NCI-H82 treated with DMSO at 0.1 percent for 48 hours (cell line): ENCODE measurements around the gene MTA3.
A peak's percentile ranks its signal among the peaks of the same experiment; 100 is the strongest.

Experiments
- DNase-seq: peaks from one replicate; lab custom pipeline; 2025; ENCODE audit not compliant: unreplicated experiment; lab: John Stamatoyannopoulos, UW

Gene MTA3

DNA sequence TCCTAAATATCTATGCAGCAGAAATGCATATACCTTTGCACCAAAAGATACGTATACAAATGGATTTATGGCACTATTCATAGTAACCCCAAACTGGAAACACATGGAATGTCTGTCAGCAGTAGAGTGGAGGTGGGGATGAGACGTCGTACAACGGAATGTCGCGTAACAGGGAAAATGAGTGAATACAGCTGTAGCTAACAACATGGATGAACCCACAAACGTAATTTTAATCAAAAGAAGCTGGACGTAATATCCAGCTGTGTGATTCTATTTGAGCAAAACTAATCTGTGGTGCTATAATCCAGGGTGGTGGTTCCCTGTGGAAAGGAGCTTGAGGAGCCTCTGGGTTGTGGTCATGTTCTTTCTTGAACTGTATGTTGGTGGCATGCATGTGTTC is 89.9 kb downstream of the MTA3 start:
- no peak for DNase-seq

DNA sequence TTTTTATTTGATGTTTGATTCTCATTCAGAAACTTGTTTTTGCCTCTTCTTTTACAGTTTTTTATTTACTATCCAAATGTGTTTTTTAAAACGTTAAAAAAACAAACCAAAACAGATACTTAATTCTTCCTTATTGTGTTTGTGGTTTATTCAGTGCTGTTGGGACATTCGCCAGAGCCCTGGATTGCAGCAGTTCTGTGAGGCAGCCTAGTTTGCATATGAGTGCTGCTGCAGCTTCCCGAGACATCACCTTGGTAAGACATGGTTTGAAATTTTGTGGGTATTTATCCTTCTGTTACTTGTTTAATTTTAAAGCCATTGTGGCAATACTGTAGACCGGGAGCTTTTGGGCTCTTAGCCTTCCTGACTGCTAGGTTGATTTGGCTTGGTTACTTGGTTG is 91.2 kb downstream of the MTA3 start:
- no peak for DNase-seq

DNA sequence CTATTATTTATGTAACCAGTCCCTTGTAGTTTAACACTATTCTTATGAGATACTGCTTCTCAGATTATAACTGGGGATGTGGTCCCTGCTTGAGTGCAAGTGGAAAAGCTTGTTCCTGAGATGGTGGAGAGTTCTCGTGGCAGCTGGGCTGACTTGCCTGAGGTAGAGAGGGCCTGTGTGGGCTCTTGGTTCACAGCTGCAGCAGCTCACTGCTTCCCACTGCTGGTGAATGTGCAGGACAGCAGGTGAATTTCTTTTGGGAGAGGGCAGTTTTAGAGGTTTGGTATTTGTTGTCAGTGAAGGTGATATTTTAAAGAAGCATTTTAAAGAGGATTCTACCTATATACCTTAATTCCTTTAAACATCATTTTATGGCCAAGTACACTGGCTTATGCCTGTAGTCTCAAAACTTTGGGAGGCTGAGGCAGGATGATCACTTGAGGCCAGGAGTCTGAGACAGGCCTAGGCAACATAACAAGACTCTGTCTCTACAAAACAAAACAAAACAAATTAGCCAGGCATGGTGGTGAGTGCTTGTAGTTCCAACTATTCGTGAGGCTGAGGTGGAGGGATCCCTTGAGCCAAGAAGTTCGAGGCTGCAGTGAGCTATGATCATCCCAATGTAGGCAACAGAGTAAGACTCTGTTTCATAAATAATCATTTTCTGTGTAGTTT is 94.8 kb downstream of the MTA3 start:
- DNase-seq = peak; percentile 57

DNA sequence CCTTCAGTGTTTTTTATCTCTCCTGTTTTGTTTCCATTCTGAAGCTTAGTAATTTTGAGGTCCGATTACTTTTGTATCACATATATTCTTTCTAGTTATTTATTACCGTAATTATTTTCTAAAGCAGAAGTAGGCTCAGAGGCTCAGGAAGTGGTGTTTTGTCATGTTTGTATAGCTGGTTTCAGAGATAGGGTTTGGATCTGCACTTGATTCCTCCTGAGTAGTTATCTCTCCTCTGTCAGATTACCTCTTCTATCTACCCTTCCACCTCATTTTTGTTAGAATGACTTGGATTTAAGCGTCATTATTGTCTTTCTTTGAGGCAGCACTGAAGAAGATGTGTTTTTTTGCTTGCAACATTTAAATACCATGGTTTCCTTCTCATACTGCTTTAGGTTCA is 95.4 kb downstream of the MTA3 start:
- no peak for DNase-seq

DNA sequence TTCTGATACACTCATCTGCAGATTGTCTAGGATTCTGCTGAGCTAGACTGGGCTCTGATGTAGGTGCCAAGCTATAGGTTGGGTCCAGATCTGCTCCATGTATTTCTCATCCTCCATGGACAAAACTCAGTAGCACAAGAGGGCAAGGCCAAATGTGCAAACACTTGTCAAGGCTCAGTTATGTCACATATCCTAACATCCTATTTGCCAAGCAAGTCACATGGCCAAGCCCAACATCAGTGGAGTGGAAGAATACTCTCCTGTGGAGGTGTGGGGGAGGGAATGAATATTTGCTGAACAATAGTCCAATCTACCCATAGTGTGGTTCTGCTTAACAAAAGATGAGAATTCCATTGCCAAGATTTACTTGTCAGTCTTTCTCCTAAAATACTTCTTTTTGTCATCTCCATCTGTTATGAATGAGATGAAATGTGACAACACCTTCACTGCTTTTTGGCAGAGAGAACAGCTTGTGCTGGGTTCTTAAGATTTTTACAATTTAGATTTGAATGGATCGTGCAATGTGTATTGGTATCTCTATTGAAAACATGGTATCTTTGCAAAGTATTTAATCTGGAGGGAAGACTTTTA is 105.7 kb downstream of the MTA3 start:
- DNase-seq = no peak

DNA sequence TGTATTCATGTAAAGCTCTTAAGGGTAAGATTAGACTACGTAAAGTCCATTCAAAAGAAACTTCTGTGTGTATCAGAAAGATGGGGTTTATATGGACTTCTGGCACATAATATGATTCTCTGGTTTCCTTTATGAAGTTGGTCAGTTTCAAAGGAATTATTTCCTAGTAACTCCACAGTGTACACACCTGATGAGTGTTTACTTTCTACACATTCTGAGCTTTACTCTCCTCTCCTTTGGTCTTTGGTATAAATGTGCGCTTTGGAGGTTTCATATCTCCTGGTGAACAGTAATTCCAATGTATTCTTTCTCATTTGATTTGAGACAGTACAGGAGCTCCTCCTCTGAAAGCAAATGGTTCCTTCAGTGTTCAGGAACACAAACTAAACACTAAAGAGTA is 107.4 kb downstream of the MTA3 start:
- no peak for DNase-seq

DNA sequence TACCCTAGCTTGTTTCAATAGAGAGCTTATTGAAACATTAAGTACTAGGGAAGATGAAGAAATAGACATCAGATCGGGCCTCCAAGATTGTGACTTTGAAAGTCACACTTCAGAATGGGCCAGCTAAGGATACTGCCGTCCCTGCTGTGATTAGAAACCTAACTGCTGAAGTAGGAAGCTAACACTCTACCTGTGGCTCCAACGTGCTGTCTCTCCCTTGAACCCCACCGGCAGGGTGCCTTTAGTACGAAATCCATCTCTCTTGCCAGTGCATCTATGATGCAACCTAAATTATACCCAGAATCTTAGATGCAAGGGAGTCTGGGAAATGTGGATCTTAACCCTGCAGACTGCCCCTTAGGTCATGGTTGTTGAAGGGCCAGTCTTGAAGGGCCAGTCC is 116.9 kb downstream of the MTA3 start:
- no peak for DNase-seq

DNA sequence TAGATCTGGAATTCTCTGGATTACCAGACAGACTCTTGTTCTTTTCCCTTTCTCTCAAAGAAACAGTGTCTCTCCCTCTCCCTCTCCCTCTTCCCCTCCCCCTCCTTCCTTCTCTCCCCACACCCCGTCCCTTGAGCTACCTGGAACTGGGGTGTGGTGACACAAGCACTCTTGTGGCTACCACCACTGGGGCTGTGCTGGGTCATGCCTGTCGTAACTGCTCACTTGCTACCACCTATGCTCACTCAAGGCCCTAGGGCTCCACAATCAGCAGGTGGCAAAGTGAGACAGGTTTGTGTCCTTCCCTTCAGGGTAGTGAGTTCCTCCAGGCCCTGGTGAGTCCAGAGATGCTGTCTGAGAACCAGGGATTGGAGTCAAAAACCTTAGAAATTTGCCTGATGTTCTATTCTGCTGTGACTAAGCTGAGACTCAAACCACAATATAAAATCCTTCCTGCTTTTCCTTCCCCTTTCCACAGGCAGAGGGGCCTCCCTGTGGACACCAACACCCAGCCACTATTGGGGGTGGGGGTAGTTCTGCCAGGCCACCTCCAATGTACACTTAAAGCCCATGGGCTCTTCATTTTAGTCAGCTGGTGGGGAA is 124.7 kb downstream of the MTA3 start:
- DNase-seq = no peak

DNA sequence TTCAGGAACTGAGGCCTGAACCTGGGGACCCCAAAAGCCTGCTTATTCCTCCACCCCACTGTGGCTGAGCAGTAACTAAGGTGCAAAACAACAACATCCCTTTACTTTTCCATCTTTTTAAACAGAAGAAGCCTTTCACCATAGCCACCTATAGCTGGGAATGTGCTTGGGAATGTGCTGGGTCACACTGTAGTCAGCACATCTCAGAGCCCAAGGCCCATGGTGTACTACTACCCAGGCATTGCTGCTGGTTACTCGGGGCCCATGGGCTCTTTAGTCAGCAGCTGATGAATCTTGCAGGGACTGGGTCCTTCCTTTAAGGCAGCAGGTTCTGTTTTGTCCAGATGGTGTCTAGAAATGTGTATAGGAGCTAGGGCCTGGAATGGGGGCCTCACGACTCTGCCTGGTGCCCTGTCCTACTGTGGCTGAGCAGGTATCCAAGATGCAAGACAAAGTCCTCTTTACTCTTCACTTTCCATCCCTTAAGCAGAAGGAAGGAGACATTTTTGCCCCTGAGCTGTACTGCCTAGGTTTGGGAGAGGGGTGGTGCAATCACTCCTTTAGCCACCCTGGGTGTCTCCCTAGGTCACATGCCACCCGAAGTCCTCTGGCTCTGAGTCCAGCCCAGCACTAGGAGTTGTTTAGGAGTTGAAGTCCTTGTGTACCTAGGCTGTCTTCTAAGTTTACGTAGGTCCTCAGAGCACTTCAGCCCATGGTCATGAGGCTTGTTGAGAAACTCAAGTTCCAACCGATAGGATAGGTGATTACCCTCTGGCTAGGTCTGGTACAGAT is 125.5 kb downstream of the MTA3 start:
- DNase-seq = no peak

DNA sequence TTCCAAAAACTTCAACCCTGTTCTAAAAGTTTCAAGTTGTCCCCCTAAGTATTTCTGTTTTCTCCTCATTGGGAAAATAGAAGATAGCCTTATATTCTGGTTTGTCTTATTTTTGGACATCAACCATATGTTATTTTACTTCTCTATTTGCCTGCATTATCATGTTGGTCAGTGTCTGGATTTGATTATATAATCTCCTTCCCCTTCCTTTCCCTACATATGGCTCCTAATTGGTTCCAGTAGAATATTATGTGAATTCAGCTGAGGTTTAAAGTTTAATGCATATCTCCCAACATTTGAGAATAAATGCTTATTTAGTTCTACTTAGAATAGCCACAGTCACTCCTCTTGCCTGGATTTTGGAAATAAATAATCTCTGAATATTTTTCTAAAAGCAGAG is 128.6 kb downstream of the MTA3 start:
- no peak for DNase-seq

DNA sequence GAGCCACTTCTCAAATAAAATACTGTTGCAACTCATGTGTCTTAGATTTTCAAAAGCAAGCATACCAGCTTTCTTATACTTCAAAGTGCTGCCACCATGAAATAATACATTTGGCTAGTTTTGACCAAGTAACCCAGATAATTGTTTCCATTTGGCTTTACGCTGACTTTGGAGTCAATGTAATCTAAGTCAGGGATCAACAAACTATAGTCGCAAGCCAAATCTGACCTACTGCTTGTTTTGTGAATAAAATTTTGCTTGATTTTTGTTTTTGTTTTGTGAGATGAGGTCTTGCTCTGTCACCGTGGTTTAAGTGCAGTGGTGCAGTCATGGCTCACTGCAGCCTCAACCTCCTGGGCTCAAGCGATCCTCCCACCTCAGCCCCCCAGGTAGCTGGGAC is 130.5 kb downstream of the MTA3 start:
- DNase-seq = no peak

DNA sequence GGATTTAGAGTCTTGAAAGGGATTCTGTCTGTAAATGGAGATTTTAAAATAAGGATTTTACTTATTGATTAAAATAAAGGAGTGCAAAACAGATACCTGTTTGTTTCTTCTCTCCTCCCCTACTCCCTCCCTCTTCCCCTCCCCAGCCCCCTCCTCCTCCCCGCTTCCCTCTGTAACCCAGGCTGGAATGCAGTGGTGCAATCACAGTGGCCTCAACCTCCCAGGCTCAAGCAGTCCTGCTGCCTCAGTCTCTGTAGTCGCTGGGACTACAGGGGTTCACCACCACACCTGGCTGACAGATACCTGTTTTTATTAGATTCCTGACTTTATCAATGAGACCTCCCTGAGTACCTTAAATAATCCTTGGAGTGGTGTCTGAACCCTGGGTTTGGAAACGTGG is 138.4 kb downstream of the MTA3 start:
- DNase-seq = no peak

DNA sequence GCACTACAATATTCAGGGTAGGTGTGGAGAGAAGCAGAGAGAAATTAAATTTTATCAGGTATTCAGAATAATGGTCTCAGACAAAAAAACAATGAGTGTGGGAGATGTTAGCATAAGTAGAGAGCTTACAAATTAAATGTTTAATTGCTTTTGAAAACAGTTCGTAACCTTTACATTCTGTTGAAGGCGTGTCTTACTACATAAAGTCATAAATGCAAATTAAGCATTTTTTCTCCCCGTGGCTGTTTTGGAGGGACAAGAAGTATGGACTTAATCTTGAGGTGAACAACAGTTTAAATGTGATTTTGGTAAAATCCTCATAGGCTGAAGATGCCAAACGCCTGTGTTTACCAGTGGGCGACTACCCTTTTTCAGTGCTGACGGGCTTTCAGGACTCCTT is 139.7 kb downstream of the MTA3 start:
- no peak for DNase-seq

DNA sequence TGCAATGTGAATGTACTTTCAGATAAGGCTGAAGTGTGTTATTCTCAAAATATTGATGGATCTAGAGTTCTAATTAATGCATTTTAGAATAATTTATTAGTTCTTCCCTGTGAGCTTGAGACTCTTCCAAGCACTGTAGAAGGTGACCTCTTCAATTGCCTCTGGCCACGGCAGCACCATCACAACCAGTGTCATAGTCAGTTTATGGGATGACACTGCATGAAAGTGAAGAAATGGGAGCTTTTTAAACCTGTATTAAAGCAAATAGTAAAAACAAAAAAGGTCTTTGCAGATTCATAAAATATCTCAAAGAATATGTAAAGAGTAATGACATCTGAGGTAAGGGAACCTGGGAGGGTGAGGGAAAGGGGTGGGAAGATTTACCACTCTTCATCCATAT is 143.5 kb downstream of the MTA3 start:
- no peak for DNase-seq

DNA sequence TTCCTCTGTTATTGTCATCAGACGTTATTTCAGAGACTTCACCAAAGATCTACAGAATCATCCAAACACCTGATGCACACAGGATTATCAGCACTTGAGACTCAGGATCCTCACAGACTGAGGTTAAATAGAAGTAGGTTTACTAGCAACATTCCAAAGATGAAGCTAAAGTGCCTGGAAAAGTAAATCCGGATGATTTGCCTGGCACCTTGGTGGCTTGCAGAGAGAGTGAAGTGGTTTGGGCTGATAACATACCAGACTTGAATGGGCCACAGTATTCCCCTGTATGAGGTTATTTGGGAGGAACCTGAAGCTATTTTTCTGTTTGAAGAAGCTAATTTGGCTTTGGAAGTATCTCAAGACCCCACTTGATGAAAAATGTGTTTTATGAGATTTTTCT is 144.5 kb downstream of the MTA3 start:
- no peak for DNase-seq

DNA sequence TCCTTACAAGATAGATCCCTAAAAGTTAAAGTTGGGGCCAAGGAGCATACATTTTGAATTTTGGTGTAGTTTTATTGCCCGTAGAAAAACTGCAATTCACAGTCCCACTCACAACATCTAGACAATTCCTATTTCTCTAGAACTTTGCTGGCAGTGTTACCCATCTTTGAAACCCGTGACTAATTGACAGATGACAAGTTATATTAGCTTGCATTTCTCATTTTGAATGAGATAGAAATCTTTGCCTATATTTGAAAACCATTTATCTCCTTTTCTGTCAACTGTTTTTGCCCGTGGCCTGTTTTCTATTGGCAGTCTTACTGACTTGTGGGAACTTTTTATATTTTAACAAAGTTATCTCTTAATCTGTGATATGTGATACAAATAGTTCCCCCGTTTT is 145.5 kb downstream of the MTA3 start:
- DNase-seq = no peak

DNA sequence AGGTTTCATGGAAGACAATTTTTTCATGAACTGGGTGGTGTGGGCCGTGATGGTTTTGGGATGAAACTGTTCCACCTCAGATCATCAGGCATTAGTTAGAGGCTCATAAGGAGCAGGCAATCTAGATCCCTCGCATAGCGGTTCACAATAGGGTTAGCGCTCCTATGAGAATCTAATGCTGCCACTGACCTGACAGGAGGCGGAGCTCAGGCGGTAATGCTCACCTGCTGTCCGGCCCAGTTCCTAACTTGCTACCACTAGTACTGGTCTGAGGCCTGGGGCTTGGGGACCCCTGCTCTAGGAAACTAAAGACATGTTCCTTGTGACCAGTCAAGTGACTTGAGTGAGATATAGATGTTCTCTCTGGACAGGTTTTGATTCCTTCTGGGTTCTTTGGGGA is 146.3 kb downstream of the MTA3 start:
- no peak for DNase-seq

DNA sequence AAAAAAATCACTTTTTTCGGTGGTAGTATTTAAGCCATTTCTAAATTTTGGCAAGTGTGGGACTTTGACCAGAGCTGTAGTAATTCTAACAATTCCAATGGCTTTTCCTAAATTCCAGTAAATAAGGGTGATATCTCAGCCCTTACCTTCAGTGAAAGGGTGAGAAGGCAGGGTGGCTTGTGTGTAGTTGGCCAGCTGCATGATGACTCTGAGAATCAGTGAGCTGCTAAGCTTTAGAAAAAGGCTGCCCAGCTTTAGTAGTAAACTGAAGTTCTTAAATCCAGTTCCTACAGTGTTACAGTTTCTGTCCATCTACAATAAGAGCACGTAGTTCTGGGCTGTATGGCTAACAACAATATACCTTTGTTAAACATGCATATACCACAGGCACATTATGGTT is 153.5 kb downstream of the MTA3 start:
- no peak for DNase-seq

DNA sequence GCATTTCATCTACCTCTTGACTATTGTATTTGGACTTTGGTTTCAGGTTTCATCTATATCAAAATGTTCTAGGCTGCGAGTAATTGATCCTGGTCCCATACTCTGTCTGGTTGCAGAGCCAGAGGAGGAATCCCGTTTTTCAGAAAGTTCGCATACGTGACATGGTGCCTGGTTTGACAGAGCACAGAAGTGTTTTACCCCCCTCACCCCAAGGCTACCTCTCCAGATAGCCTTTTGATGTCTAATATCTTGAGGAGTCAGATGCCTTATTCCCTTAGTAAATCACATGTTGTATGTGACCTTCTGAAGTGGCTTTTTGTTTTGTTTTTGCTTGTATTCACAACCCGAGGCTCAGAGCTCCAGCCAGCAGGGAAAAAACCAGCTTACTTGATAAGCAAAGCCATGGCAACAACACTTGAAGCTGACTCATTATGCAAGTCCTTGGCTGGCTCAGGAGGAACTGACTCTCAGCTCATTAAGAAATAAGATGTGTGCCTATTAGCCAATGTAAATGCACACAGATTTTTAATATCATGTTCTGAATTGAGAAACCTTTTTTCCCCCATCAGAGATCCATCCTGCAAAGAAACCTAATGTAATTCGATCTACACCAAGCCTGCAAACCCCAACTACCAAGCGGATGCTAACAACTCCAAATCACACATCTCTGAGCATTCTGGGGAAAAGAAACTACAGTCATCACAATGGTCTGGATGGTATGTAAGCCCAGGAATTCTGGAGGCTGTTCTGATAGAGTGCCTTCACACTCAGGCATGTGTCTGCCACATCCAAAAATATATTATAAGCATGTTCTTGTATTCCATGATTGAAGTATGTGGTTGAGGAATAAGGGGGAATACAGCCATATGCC is 154.1 kb downstream of the MTA3 start:
- no peak for DNase-seq

DNA sequence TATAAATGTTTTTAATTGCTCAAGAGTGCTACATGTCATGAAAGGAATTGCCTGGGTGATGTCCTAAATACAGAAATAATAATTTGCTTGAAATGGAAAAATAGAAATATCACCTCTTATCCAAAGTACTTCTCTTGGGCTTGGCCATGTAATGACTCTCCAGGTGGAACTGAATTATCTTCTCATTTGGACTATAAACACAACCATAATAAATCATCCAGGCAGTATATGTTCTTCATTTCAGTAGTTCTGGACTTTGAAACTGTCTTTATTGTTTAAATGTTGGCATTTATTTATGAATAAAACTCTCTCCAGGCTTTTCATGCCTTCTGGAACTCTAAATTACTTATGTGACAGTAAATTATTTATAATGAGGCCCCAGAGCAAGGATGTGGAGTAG is 155.0 kb downstream of the MTA3 start:
- DNase-seq = no peak

DNA sequence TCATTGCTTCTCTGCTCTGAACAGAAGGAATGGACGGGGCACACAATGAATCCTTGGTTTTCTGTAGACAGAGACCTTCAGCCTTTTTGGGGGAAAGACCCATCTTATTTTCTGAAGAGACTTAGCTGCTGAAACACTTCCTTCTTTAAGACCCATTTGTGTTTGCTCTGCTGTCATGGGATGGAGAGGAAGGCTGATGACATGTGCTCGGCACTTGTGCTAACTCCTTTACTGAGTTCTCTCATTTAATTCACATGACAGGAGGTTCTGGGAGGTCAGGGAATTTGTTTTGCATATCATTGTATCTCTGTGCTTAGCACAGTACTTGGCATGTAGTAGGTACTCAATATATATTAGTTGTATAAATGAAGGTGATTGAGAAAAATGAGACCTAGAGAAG is 156.5 kb downstream of the MTA3 start:
- DNase-seq = no peak
